ENCODE measurements around the gene CASD1.

DNA sequence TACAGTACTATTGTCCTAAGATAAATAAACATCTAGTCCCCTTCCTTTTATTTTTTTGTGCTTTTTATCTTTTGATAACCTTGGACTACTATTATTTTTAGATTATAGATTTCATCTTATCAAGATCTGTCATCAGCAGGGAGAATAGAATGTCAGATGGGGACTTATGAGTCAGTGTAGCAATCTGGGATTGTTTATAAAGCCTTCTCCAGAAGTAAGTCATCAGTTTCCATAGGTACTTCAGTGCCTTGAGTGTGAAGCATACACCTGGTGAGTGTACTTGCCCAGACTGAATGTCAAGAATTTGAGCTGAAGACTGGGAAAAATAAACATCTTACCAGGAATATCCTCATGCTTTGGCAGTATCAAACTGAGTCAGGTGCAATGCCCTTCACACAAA is 2.1 kb downstream of the CASD1 start:
- TF ChIP-seq, protein P1, sequence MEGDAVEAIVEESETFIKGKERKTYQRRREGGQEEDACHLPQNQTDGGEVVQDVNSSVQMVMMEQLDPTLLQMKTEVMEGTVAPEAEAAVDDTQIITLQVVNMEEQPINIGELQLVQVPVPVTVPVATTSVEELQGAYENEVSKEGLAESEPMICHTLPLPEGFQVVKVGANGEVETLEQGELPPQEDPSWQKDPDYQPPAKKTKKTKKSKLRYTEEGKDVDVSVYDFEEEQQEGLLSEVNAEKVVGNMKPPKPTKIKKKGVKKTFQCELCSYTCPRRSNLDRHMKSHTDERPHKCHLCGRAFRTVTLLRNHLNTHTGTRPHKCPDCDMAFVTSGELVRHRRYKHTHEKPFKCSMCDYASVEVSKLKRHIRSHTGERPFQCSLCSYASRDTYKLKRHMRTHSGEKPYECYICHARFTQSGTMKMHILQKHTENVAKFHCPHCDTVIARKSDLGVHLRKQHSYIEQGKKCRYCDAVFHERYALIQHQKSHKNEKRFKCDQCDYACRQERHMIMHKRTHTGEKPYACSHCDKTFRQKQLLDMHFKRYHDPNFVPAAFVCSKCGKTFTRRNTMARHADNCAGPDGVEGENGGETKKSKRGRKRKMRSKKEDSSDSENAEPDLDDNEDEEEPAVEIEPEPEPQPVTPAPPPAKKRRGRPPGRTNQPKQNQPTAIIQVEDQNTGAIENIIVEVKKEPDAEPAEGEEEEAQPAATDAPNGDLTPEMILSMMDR (IDR thresholded peaks at IDR 0.05), result no peak
- TF ChIP-seq EP300 (IDR thresholded peaks at IDR 0.05) (no peak), POLR2A (IDR thresholded peaks at IDR 0.05) (no peak)

Data from sigmoid colon (tissue), 4 donors.